DOHH2 (cell line): ENCODE results near the gene HCLS1.

Experiments
- H3F3A ChIP-seq: fragments of 200-600 bp; sonication (generic), shearing (Covaris generic); 2 replicates; pipeline ENCODE4 v1.6.0; 2016; ENCODE audit warnings: antibody characterized with exemption, mild to moderate bottlenecking; ENCODE audit not compliant: control insufficient read depth, insufficient read depth
- H3K27ac ChIP-seq: fragments of 200-600 bp; sonication (generic); 2 replicates; pipeline ENCODE4 v1.5.1; 2014; ENCODE audit warnings: low read depth, mild to moderate bottlenecking, low read length, moderate library complexity
- H3K27me3 ChIP-seq: fragments of 200-600 bp; sonication (generic); 2 replicates; pipeline ENCODE4 v1.6.1; 2014; ENCODE audit warnings: mild to moderate bottlenecking, low read length, mixed read lengths; ENCODE audit not compliant: control insufficient read depth
- H3K36me3 ChIP-seq: fragments of 200-600 bp; sonication (generic); 2 replicates; pipeline ENCODE4 v1.6.1; 2014; ENCODE audit warnings: mild to moderate bottlenecking, low read length, moderate library complexity, mixed read lengths; ENCODE audit not compliant: control insufficient read depth
- H3K4me1 ChIP-seq: fragments of 200-600 bp; sonication (generic); 2 replicates; pipeline ENCODE4 v1.6.1; 2014; ENCODE audit warnings: mild to moderate bottlenecking, low read length, mixed read lengths; ENCODE audit not compliant: control insufficient read depth
- H3K4me2 ChIP-seq: fragments of 200-600 bp; sonication (generic); 2 replicates; pipeline ENCODE4 v1.6.0; 2014; ENCODE audit warnings: mild to moderate bottlenecking, low read length, moderate library complexity
- H3K4me3 ChIP-seq: fragments of 200-600 bp; sonication (generic); 2 replicates; pipeline ENCODE4 v1.5.1; 2014; ENCODE audit warnings: mild to moderate bottlenecking, low read length, mixed read lengths
- H3K79me2 ChIP-seq: fragments of 200-600 bp; sonication (generic); 2 replicates; pipeline ENCODE4 v1.6.1; 2014; ENCODE audit warnings: mild to moderate bottlenecking, low read length, mixed read lengths; ENCODE audit not compliant: control insufficient read depth
- H3K9me2 ChIP-seq: fragments of 200-600 bp; sonication (generic); replicated peaks from 2 replicates; pipeline ENCODE4 v1.6.1; 2014; ENCODE audit warnings: mild to moderate bottlenecking, low read length, mixed read lengths; ENCODE audit not compliant: control insufficient read depth
- H3K9me3 ChIP-seq: fragments of 200-600 bp; sonication (generic); 2 replicates; pipeline ENCODE4 v1.6.1; 2014; ENCODE audit warnings: antibody characterized with exemption, low read length, mixed read lengths; ENCODE audit not compliant: control insufficient read depth, insufficient read depth
- H4K20me1 ChIP-seq: fragments of 200-600 bp; sonication (generic); 2 replicates; pipeline ENCODE4 v1.6.0; 2014; ENCODE audit warnings: low read depth, mild to moderate bottlenecking, antibody characterized with exemption, low read length, moderate library complexity; ENCODE audit not compliant: control insufficient read depth, insufficient read depth
- EZH2phosphoT487 ChIP-seq: fragments of 200-600 bp; sonication (generic); IDR thresholded peaks from 2 replicates; pipeline ENCODE4 v1.6.1; 2017; ENCODE audit warnings: borderline replicate concordance, mild to moderate bottlenecking, antibody characterized with exemption, low read length, moderate library complexity, mixed read lengths
- TF ChIP-seq, protein P1 (sequence below): fragments of 200-600 bp; sonication (generic); IDR thresholded peaks from one replicate; pipeline ENCODE4 v1.5.1; 2014; ENCODE audit warnings: antibody characterized with exemption, mild to moderate bottlenecking, low read depth, low read length; ENCODE audit not compliant: poor library complexity, severe bottlenecking

Gene HCLS1

DNA sequence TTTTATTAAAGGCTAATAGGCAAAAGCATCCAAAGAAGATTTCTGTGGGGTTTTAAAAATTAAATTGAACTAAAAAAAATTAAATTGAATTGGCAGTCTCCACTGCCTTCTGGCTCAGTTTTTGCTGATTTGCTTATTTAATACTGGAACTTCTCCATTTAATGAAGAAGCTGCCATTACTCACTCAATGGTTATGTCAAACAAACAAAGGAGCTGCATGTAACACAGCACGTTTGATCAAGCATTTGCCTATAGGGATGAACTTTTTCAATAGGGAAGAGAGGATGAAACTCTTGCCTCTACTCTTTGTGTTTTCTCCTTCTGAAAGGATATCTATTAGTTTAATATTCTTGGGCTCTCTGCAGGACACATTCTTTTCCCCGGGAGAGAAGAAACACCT is 4.8 kb upstream of the HCLS1 start:
- Histone ChIP-seq H4K20me1 (no peaks in the 10 kb centered on the region), H3K4me2 (no peak overlapping the region), H3K79me2 (peaks cover 2% of the 10 kb centered on the region), H3K9me3 (no peaks in the 10 kb centered on the region), H3F3A (no peaks in the 10 kb centered on the region), H3K27me3 (no peaks in the 10 kb centered on the region), H3K27ac (no peak overlapping the region), H3K4me3 (no peak overlapping the region), H3K4me1 (peaks cover 10% of the 10 kb centered on the region), H3K9me2 (no peaks in the 10 kb centered on the region), H3K36me3 (peaks cover 37% of the 10 kb centered on the region)
- TF ChIP-seq, protein P1, sequence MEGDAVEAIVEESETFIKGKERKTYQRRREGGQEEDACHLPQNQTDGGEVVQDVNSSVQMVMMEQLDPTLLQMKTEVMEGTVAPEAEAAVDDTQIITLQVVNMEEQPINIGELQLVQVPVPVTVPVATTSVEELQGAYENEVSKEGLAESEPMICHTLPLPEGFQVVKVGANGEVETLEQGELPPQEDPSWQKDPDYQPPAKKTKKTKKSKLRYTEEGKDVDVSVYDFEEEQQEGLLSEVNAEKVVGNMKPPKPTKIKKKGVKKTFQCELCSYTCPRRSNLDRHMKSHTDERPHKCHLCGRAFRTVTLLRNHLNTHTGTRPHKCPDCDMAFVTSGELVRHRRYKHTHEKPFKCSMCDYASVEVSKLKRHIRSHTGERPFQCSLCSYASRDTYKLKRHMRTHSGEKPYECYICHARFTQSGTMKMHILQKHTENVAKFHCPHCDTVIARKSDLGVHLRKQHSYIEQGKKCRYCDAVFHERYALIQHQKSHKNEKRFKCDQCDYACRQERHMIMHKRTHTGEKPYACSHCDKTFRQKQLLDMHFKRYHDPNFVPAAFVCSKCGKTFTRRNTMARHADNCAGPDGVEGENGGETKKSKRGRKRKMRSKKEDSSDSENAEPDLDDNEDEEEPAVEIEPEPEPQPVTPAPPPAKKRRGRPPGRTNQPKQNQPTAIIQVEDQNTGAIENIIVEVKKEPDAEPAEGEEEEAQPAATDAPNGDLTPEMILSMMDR = no peak
- no peak for TF ChIP-seq EZH2phosphoT487

DNA sequence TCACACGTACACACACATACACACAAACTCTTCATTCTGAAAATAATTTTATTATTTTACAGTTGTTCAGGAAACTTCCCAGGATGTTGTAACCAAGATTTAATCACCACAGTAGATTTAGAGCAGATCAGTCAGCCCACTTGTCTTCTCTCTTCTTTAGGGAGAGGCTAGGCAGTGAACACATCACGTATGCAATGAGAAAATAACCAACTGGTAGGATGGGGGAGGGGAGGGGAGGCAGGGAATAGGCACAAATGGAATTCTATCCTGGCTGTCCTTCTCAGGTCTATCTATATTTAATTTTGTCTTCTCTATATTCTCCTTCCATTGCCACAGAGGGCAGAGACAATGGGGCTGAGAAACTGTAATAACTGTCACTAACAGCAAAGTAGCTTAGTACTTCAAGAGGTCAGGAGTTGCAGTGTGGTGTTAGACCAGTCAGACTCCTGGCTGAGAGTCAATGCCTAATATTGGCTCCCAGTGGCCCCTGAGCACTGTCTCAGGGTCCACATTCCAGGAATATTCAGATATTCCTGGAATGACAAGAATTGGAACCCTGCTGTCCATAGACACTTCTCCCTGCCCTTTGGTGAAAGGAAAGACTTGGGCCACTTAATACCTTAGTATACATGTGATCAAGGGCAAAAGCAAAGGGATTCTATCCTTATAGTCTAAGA is 2.6 kb upstream of the HCLS1 start:
- H3K36me3 ChIP-seq = peaks cover 54% of the 10 kb centered on the region

DNA sequence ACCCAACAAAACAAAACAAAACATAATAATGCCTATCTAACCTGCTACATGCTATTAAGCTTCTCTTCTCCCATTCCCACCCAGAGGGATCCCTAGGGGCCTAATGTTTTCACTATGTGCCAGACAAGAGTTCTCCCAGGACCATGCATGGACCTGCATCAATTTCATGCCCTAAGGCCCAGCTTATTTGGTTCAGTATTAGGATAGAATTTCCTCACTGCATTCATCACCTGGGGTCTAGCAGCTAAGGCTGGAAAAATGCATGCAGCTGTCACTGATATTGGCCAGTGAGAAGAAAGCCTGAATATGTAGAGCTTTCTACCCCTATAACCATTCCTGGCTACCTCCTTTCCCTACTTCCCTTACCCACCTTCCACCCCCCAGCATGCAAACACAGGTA is 2.0 kb upstream of the HCLS1 start:
- no peaks in the 10 kb centered on the region for H3F3A ChIP-seq
- no peaks in the 10 kb centered on the region for H3K27me3 ChIP-seq
- H3K9me3 ChIP-seq = no peaks in the 10 kb centered on the region
- H3K27ac ChIP-seq = no peak overlapping the region
- peaks cover 30% of the 10 kb centered on the region for H3K4me1 ChIP-seq
- peaks cover 56% of the 10 kb centered on the region for H3K36me3 ChIP-seq
- H3K79me2 ChIP-seq = peaks cover 30% of the 10 kb centered on the region
- no peak for TF ChIP-seq EZH2phosphoT487
- TF ChIP-seq, protein P1 = no peak
- no peaks in the 10 kb centered on the region for H3K9me2 ChIP-seq
- H3K4me2 ChIP-seq = no peak overlapping the region
- H4K20me1 ChIP-seq = no peaks in the 10 kb centered on the region
- H3K4me3 ChIP-seq = no peak overlapping the region

More for the DNA sequence above, 2.6 kb upstream of the HCLS1 start:
- Histone ChIP-seq H3F3A (no peaks in the 10 kb centered on the region), H4K20me1 (no peaks in the 10 kb centered on the region), H3K9me3 (no peaks in the 10 kb centered on the region), H3K27ac (no peak overlapping the region), H3K4me1 (peaks cover 27% of the 10 kb centered on the region), H3K4me3 (no peak overlapping the region), H3K9me2 (no peaks in the 10 kb centered on the region), H3K79me2 (peaks cover 24% of the 10 kb centered on the region), H3K4me2 (no peak overlapping the region), H3K27me3 (no peaks in the 10 kb centered on the region)
- TF ChIP-seq, protein P1 = no peak
- no peak for TF ChIP-seq EZH2phosphoT487
